ENCODE data around the gene CNST.
"Not testable (repeated sequence)": the region's sequence is repeated elsewhere in the genome, so short reads cannot be mapped to it uniquely, and the experiment has no call there.

Gene CNST

GRCh38 chr1:246631426-246631825, 65.2 kb downstream of the CNST start:
- DNase-seq, result no peak

GRCh38 chr1:246632281-246633168, 66.3 kb downstream of the CNST start:
- no peak for DNase-seq

GRCh38 chr1:246634659-246635058, 68.4 kb downstream of the CNST start:
- not testable (repeated sequence) for DNase-seq

- DNase-seq, result no peak
Observed at GRCh38 chr1:246638941-246639655, 72.8 kb downstream of the CNST start.

- no peak for DNase-seq
Observed at GRCh38 chr1:246639732-246640131, 73.5 kb downstream of the CNST start.

GRCh38 chr1:246640747-246641146, 74.5 kb downstream of the CNST start:
- DNase-seq, result no peak

- no peak for DNase-seq
Observed at GRCh38 chr1:246641394-246641793, 75.1 kb downstream of the CNST start.

- no peak for DNase-seq
Observed at GRCh38 chr1:246642719-246643118, 76.5 kb downstream of the CNST start.

- no peak for DNase-seq
Observed at GRCh38 chr1:246647113-246647512, 80.9 kb downstream of the CNST start.

GRCh38 chr1:246647513-246647912, 81.3 kb downstream of the CNST start:
- no peak for DNase-seq

- no peak for DNase-seq
Observed at GRCh38 chr1:246651012-246651695, 84.9 kb downstream of the CNST start.

- no peak for DNase-seq
Observed at GRCh38 chr1:246658567-246658966, 92.3 kb downstream of the CNST start.

GRCh38 chr1:246659594-246660140, 93.4 kb downstream of the CNST start:
- DNase-seq, result no peak

- no peak for DNase-seq
Observed at GRCh38 chr1:246661451-246661850, 95.2 kb downstream of the CNST start.

GRCh38 chr1:246667773-246668172, 101.5 kb downstream of the CNST start:
- DNase-seq, result no peak

GRCh38 chr1:246669659-246670058, 103.4 kb downstream of the CNST start:
- DNase-seq, result no peak

GRCh38 chr1:246674049-246674448, 107.8 kb downstream of the CNST start:
- no peak for DNase-seq

GRCh38 chr1:246677842-246678241, 111.6 kb downstream of the CNST start:
- DNase-seq, result no peak

- no peak for DNase-seq
Observed at GRCh38 chr1:246678816-246679793, 112.8 kb downstream of the CNST start.

GRCh38 chr1:246679794-246680177, 113.5 kb downstream of the CNST start:
- DNase-seq, result no peak

- DNase-seq, result no peak
Observed at GRCh38 chr1:246680190-246680589, 113.9 kb downstream of the CNST start.

- no peak for DNase-seq
Observed at GRCh38 chr1:246680696-246681130, 114.5 kb downstream of the CNST start.

Data from activated CD4-positive, alpha-beta T cell treated with anti-CD3 and anti-CD28 coated beads, Interleukin-10, Interleukin-2, amounts not matched to agents 100 ng/mL and 50 ng/mL, durations not matched to agents 16 hours and 8 hours (primary cell).